ENCODE results near the gene KMT5B.

The KMT5B gene

GRCh38 chr11:68261006-68261405 is 47.9 kb upstream of the KMT5B start:
- Histone ChIP-seq H3K36me3 (ENCODE audit: insufficient read depth, low read length) (peaks cover 55% of the 10 kb centered on the region), H3K9ac (ENCODE audit: low read length) (no peak overlapping the region)
- TF ChIP-seq CTCF (IDR thresholded peaks at IDR 0.05; ENCODE audit: low read length) (no peak), EZH2 (IDR thresholded peaks at IDR 0.05; ENCODE audit: borderline replicate concordance, low read length) (no peak)

GRCh38 chr11:68260484-68260883 is 47.4 kb upstream of the KMT5B start:
- H3K9me2 ChIP-seq (ENCODE audit: low read depth, low read length), result no peaks in the 10 kb centered on the region
- TF ChIP-seq CTCF (IDR thresholded peaks at IDR 0.05; ENCODE audit: low read length), result no peak
- no peak for TF ChIP-seq EZH2 (IDR thresholded peaks at IDR 0.05; ENCODE audit: borderline replicate concordance, low read length)

More at GRCh38 chr11:68261006-68261405, 47.9 kb upstream of the KMT5B start:
- Histone ChIP-seq H3F3A (ENCODE audit: insufficient read depth, low read length) (no peaks in the 10 kb centered on the region), H3K4me3 (ENCODE audit: low read depth, low read length, poor library complexity, severe bottlenecking) (no peak overlapping the region), H3K79me2 (ENCODE audit: insufficient read depth, low read length) (no peaks in the 10 kb centered on the region), H3K9me2 (ENCODE audit: low read depth, low read length) (no peaks in the 10 kb centered on the region), H2AFZ (ENCODE audit: low read length) (no peak overlapping the region), H3K27ac (ENCODE audit: low read depth, low read length, poor library complexity, severe bottlenecking) (no peak overlapping the region), H4K20me1 (ENCODE audit: insufficient read depth, low read length) (no peaks in the 10 kb centered on the region), H3K9me3 (ENCODE audit: low read length) (no peaks in the 10 kb centered on the region), H3K4me1 (ENCODE audit: insufficient read depth, low read length, severe bottlenecking) (peaks cover 9% of the 10 kb centered on the region), H3K4me2 (ENCODE audit: low read length) (no peak overlapping the region), H3K27me3 (ENCODE audit: insufficient read depth, low read length) (no peaks in the 10 kb centered on the region)

GRCh38 chr11:68259122-68259959 is 46.2 kb upstream of the KMT5B start:
- peaks cover 40% of the 10 kb centered on the region for H3K36me3 ChIP-seq (ENCODE audit: insufficient read depth, low read length)
- no peak overlapping the region for H3K4me2 ChIP-seq (ENCODE audit: low read length)
- peaks cover 3% of the 10 kb centered on the region for H3K4me1 ChIP-seq (ENCODE audit: insufficient read depth, low read length, severe bottlenecking)
- no peak overlapping the region for H3K27ac ChIP-seq (ENCODE audit: low read depth, low read length, poor library complexity, severe bottlenecking)
- H3K4me3 ChIP-seq (ENCODE audit: low read depth, low read length, poor library complexity, severe bottlenecking), result no peak overlapping the region
- no peaks in the 10 kb centered on the region for H3F3A ChIP-seq (ENCODE audit: insufficient read depth, low read length)
- no peaks in the 10 kb centered on the region for H3K79me2 ChIP-seq (ENCODE audit: insufficient read depth, low read length)
- H3K27me3 ChIP-seq (ENCODE audit: insufficient read depth, low read length), result 0 out of 2 replicates have a peak, but pooled peaks cover 2% of the 10 kb centered on the region
- H2AFZ ChIP-seq (ENCODE audit: low read length), result no peak overlapping the region
- no peaks in the 10 kb centered on the region for H3K9me3 ChIP-seq (ENCODE audit: low read length)
- no peaks in the 10 kb centered on the region for H3K9me2 ChIP-seq (ENCODE audit: low read depth, low read length)
- TF ChIP-seq CTCF (IDR thresholded peaks at IDR 0.05; ENCODE audit: low read length) (no peak), EZH2 (IDR thresholded peaks at IDR 0.05; ENCODE audit: borderline replicate concordance, low read length) (no peak)
- H4K20me1 ChIP-seq (ENCODE audit: insufficient read depth, low read length), result no peaks in the 10 kb centered on the region
- no peak overlapping the region for H3K9ac ChIP-seq (ENCODE audit: low read length)

More at GRCh38 chr11:68260484-68260883, 47.4 kb upstream of the KMT5B start:
- H3K27me3 ChIP-seq (ENCODE audit: insufficient read depth, low read length), result no peaks in the 10 kb centered on the region
- H3K79me2 ChIP-seq (ENCODE audit: insufficient read depth, low read length), result no peaks in the 10 kb centered on the region
- no peak overlapping the region for H2AFZ ChIP-seq (ENCODE audit: low read length)
- peaks cover 4% of the 10 kb centered on the region for H3K4me1 ChIP-seq (ENCODE audit: insufficient read depth, low read length, severe bottlenecking)
- H3K4me2 ChIP-seq (ENCODE audit: low read length), result no peak overlapping the region
- H3F3A ChIP-seq (ENCODE audit: insufficient read depth, low read length), result no peaks in the 10 kb centered on the region
- H3K27ac ChIP-seq (ENCODE audit: low read depth, low read length, poor library complexity, severe bottlenecking), result no peak overlapping the region
- H3K36me3 ChIP-seq (ENCODE audit: insufficient read depth, low read length), result peaks cover 50% of the 10 kb centered on the region
- no peak overlapping the region for H3K4me3 ChIP-seq (ENCODE audit: low read depth, low read length, poor library complexity, severe bottlenecking)
- no peak overlapping the region for H3K9ac ChIP-seq (ENCODE audit: low read length)
- H4K20me1 ChIP-seq (ENCODE audit: insufficient read depth, low read length), result no peaks in the 10 kb centered on the region
- no peaks in the 10 kb centered on the region for H3K9me3 ChIP-seq (ENCODE audit: low read length)

Data from OCI-LY1 (cell line).